ENCODE results near the gene MYO7B. TPM values are rescaled to one million over a fixed set of nuclear protein-coding genes. Genes with fewer than 3 reads are reported as not detected.
A peak's percentile ranks its signal among the peaks of the same experiment; 100 is the strongest.

Gene MYO7B
- total RNA-seq, 1 donor from 2014 or later: 3.0 TPM

DNA sequence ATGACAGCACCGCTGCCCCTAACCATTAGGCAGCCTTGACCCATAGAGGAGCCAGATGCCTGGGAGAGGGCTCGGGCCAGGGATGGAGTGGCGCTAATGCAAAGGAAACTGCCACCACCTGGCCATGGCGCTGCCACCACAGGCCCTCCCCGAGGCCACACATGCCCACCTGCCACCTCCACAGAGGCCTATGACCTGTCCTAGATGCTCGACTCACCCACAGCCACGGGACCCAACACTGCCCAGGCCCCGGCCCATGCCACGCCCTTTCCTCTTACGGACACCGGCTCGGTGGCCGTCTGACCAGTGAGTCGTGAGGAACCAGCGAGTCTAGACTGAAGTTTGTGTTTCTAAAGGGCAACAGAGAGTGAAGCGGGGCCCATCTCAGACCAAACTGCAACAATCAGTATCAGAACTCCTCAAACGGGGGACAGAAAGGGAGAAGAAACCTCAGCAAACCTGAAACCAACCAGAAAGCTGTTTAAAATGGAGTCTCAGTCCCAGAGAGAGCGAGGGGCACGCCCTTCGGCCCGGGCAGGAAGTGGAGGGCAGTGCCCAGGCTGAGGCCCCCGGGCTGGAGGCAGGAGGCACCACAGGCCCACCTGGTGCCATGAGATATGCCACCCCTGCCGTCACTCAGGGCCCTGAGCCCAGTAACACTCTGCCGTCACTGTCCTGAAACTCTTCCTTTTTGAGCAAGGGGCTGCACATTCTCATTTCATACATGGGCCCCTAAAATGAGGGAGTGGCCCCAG, 111.2 kb downstream of the MYO7B start:
- ChIA-PET POLR2A (no interaction called here), CTCF (interaction anchor here (11.3 kb wide), 1 partner anchor 54 kb away, joined by 289 read pairs; no protein-coding TSS in a partner anchor)
- Mint-ChIP-seq H3K9me3 (no peaks in the 10 kb centered on the region), H3K4me1 (peaks cover 49% of the 10 kb centered on the region), H3K4me3 (no peak overlapping the region), H3K36me3 (ENCODE audit: low read depth) (no peaks in the 10 kb centered on the region), H3K27ac (no peak overlapping the region), H3K27me3 (no peaks in the 10 kb centered on the region)
- DNase-seq (no peak), ATAC-seq (ENCODE audit: low read depth) (no peak)
- intact Hi-C loops (cut with micrococcal nuclease): no loop called here
- TF ChIP-seq, protein P1, sequence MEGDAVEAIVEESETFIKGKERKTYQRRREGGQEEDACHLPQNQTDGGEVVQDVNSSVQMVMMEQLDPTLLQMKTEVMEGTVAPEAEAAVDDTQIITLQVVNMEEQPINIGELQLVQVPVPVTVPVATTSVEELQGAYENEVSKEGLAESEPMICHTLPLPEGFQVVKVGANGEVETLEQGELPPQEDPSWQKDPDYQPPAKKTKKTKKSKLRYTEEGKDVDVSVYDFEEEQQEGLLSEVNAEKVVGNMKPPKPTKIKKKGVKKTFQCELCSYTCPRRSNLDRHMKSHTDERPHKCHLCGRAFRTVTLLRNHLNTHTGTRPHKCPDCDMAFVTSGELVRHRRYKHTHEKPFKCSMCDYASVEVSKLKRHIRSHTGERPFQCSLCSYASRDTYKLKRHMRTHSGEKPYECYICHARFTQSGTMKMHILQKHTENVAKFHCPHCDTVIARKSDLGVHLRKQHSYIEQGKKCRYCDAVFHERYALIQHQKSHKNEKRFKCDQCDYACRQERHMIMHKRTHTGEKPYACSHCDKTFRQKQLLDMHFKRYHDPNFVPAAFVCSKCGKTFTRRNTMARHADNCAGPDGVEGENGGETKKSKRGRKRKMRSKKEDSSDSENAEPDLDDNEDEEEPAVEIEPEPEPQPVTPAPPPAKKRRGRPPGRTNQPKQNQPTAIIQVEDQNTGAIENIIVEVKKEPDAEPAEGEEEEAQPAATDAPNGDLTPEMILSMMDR (IDR thresholded peaks at IDR 0.05): no peak

DNA sequence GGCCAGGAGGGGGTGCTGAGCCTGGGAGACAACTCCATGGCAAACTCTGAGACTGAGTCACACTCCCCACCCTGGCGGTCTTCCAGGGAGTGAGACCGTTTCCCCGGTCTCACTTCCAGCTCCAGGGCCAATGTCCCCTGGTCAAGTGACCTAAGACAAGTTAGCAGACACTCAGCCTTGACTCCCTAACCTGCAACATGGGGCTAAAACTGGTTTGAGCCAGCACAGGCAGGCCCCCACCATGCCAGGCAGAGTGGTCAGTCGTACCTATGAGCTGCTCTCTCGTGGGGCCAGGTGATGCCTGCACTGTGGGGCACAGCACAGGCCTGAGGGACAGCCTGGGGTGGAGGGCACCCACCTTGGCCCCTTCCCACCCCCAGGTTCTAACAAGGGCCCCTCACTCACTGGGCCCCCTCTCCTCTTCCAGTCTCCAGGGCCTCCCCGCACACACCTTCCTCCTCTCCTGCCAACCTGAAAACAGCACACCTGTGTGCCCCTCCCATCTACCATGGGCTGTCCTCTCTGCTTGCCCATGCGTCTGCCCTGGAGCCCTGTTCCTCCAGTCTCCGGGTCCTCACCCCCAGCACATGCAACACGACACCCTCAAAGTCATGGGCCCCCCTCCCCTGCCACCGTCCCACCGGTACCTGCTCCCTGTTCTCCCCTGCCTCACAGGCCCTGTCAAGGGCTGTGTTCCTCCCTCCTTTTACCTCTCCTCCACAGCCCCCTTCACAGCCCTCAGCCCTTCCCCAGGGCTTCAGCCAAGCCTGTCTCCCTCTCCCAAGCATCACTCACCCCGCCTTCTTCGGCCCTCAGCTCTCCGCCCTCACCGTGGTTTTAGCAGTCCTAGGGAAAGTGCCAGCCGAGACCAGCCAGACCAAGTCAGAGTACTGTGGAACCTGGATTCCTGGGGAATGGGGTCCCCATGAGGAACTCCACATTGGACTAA, 112.0 kb downstream of the MYO7B start:
- Mint-ChIP-seq H3K36me3 (ENCODE audit: low read depth) (no peaks in the 10 kb centered on the region), H3K27me3 (no peaks in the 10 kb centered on the region), H3K4me1 (peaks cover 54% of the 10 kb centered on the region), H3K4me3 (no peak overlapping the region), H3K27ac (peak overlapping the region; percentile 38), H3K9me3 (no peaks in the 10 kb centered on the region)
- ATAC-seq (ENCODE audit: low read depth) (no peak), DNase-seq (no peak)
- TF ChIP-seq, protein P1 (IDR thresholded peaks at IDR 0.05): no peak
- CTCF ChIA-PET: interaction anchor here (11.3 kb wide), 1 partner anchor 54 kb away, joined by 289 read pairs; no protein-coding TSS in a partner anchor
- intact Hi-C loops (cut with micrococcal nuclease): loop anchor here (2.0 kb wide), 1 partner anchor 15 kb away; no protein-coding TSS in a partner anchor
- POLR2A ChIA-PET: interaction anchor here (4.5 kb wide), 1 partner anchor 56 kb away, joined by 34 read pairs; no protein-coding TSS in a partner anchor

DNA sequence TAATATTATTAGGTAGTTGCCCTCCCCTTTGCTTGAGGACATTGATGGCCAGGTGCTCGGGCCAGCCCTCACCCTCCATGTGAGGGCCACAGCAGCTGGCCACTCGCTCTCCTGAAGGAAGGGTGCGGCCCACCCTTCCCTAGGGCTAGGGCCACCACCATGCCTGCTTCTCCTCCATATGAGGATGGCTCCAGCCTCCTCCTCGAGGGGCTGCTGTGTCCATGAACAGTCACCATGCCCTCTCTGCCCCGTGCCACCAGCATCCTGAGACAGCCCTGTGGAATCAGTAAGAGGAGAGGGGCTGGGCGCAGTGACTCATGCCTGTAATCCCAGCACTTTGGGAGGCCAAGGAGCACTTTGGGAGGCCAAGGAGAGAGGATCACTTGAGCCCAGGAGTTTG, 112.8 kb downstream of the MYO7B start:
- POLR2A ChIA-PET: interaction anchor here (4.5 kb wide), 1 partner anchor 57 kb away, joined by 34 read pairs; no protein-coding TSS in a partner anchor
- Mint-ChIP-seq H3K4me3 (no peak overlapping the region), H3K27ac (no peak overlapping the region), H3K27me3 (no peaks in the 10 kb centered on the region), H3K36me3 (ENCODE audit: low read depth) (no peaks in the 10 kb centered on the region), H3K9me3 (no peaks in the 10 kb centered on the region), H3K4me1 (peaks cover 62% of the 10 kb centered on the region)
- CTCF ChIA-PET: interaction anchor here (0.8 to 11.3 kb wide), 2 partner anchors 18 to 55 kb away, joined by 3 to 289 read pairs; no protein-coding TSS in a partner anchor
- intact Hi-C loops (cut with micrococcal nuclease): loop anchor here (2.0 kb wide), 1 partner anchor 16 kb away; no protein-coding TSS in a partner anchor
- TF ChIP-seq, protein P1 (IDR thresholded peaks at IDR 0.05): no peak
- ATAC-seq (ENCODE audit: low read depth) (no peak), DNase-seq (no peak)

DNA sequence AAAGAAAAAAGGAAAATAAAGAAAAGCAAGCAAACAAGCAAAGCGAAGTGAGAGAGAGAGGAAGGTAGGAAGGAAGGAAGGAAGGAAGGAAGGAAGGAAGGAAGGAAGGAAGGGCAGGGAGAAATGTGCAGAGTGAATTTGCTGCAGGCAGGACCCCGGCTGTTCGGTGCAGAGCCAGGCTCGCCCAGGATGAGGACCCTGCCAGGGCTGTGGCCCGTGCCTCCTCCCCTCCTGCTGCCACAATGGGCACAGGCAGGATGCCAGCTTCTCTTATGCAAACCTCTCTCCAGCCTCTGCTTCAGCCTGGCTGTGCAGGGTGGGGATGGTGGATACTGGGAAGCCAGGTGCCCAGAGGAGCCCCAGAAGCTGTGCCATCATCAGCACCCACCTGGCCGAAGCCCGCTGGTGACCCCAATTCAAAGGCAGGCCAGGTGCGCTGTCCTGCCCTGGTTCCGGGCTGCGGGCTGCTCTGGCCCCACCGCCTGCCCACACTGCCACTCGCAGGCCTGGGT, 113.7 kb downstream of the MYO7B start:
- ChIA-PET POLR2A (interaction anchor here (0.6 to 4.5 kb wide), 7 partner anchors 7 to 123 kb away, joined by 3 to 34 read pairs (median 5); partner anchors contain the start of genes IWS1 and SFT2D3), CTCF (interaction anchor here (0.8 to 11.3 kb wide), 11 partner anchors 9 to 156 kb away, joined by 3 to 289 read pairs (median 5); partner anchors contain the start of gene IWS1)
- H3K9me3 Mint-ChIP-seq: no peaks in the 10 kb centered on the region
- H3K36me3 Mint-ChIP-seq (ENCODE audit: low read depth): no peaks in the 10 kb centered on the region
- intact Hi-C loops (cut with micrococcal nuclease): loop anchor here (1.0 to 2.0 kb wide), 5 partner anchors 16 to 123 kb away; partner anchors contain the start of genes IWS1 and SFT2D3
- H3K27ac Mint-ChIP-seq: no peak overlapping the region
- H3K4me1 Mint-ChIP-seq: peaks cover 65% of the 10 kb centered on the region
- ATAC-seq (ENCODE audit: low read depth) (no peak), DNase-seq (no peak)
- TF ChIP-seq, protein P1 (IDR thresholded peaks at IDR 0.05): no peak
- H3K4me3 Mint-ChIP-seq: no peak overlapping the region
- no peaks in the 10 kb centered on the region for H3K27me3 Mint-ChIP-seq

All from activated B cell treated with CpG ODN at 0.5 μM for 24 hours (primary cell).